GDM1 (cell line): ENCODE measurements around the gene LRFN2.

Source experiments
- DNase-seq: peaks from one replicate; lab custom pipeline; 2025; lab: John Stamatoyannopoulos, UW

LRFN2 gene

GRCh38 chr6:40398810-40399477 is 188.2 kb downstream of the LRFN2 start:
- DNase-seq: no peak

GRCh38 chr6:40398034-40398691 is 189.0 kb downstream of the LRFN2 start:
- DNase-seq: no peak

GRCh38 chr6:40397287-40398033 is 189.7 kb downstream of the LRFN2 start:
- no peak for DNase-seq

DNA sequence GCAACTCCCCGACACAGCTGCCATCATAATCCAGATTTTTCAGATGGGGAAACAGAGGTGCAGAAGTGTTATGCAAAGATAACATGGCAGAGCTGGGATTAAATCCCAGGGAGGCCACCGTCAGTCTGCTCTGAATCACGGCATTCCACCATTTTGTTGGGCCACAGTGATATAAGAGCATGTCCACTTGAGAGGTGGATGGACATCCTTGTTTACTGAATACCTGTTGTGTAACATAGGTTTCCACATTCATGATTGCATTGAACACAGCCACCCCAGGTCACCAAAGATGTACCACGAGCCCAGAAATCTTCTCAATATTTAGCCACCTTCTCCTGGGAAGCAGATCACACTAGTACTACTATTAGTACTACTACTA is 191.5 kb downstream of the LRFN2 start:
- DNase-seq: no peak

GRCh38 chr6:40395066-40395697 is 192.0 kb downstream of the LRFN2 start:
- DNase-seq: no peak

GRCh38 chr6:40394381-40394780 is 192.8 kb downstream of the LRFN2 start:
- no peak for DNase-seq

DNA sequence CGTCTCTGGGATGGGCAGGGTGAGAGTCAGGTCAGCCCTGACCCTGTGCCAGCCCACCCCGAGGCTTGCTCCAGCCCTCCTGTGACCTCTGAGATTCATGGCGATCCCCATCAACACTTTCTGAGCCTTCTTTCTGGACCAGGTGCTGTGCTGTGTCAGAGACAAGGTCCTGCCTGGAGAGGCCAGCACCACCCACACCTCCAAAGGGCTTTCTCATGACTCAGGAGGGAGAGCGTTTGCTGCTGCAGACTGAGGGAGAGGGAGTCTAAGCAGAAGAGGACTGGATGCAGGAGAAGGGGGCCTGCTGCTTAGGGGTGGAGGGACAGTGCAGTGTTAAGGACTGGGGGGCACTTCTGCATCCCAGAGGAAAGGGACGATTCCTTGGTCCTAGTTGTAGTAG is 193.5 kb downstream of the LRFN2 start:
- DNase-seq: no peak

GRCh38 chr6:40392589-40392988 is 194.6 kb downstream of the LRFN2 start:
- DNase-seq: no peak

DNA sequence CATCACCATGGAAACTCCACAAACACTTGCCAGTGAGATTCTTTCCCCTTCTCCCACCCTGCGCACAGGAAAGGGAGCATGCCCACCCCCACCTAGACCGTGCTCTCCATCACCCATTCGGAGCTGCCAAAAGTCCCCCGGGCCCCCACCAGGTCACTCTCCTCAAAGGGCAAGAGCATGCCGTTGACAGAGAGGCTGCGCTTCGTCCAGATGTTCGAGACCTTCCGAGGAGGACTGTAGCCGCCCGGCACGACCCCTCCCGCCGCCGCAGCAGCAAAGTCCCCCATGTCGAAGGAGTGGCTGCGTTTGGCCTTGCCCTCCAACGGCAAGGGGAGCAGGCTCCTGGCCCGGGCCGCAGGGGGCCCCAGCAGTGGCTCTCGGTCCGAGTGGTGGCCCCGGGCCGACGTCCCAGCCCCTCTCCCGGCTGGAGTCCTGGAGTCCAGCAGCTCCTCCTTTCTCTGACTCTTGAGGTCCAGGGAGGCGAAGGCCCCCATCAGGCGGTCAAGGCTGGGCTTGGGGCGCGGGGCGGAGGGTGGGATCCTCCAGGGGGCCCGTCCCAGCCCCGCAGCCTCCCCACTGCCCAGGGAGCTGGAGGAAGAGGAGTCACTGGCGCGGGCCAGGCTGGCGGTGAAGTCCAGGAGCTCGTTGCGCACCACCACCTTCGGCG is 195.2 kb downstream of the LRFN2 start:
- no peak for DNase-seq

- DNase-seq: no peak
Measured at GRCh38 chr6:40391086-40391485, 196.1 kb downstream of the LRFN2 start.

DNA sequence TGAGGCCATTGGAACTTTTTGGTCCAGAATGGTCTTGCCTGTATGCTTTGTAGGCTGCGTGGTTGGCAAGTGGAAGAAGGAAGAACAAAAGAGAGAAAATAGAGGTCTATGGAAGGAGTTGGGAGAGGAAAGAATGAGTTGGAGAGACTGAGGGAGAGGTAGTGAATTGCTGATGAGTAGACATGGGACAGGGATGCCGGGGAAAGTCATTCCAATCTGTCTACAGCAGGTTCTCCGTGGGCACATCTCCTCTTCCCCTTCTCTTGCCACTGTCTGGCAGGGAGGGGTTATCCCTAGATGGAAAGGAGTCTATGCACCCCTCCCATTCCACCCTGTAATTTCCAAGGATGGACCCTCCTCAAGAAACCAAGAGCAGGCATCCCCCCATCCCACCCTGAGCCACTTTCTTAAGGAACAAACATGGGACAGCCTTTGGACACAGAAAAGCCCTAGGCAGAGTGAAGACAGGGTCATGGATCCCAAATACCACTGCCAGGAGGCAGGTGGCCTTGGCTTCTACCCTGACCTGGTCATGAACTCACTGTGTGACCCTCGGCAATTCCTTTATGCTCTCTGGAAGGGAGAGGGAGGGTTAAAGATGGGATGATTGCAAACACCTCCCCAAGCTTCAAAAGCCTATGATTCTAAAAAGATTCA is 196.9 kb downstream of the LRFN2 start:
- no peak for DNase-seq

DNA sequence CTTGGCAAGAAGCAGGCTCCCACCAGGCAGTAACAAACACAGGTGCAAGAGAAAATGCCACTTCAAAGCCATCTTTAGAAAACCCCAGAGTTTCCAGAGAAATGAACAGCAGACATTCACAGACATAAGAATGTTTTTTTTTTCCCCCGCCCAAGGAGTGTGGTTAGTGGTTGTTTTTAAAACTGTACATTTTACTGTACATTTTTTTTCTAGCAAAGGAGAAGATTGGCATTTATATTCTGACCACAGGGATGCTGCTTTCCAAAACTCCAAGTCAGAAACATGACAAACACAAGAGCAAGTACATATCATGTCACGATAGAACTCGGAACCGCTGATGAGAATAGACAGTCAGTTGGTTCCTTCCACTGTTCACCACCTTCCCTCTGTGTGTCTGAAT is 197.9 kb downstream of the LRFN2 start:
- DNase-seq: no peak

- no peak for DNase-seq
Measured at GRCh38 chr6:40387871-40388264, 199.3 kb downstream of the LRFN2 start.

- no peak for DNase-seq
Measured at GRCh38 chr6:40387127-40387870, 199.9 kb downstream of the LRFN2 start.

GRCh38 chr6:40386200-40386599 is 201.0 kb downstream of the LRFN2 start:
- no peak for DNase-seq

- DNase-seq: no peak
Measured at GRCh38 chr6:40383348-40384115, 203.6 kb downstream of the LRFN2 start.

- DNase-seq: no peak
Measured at GRCh38 chr6:40380271-40380670, 206.9 kb downstream of the LRFN2 start.

DNA sequence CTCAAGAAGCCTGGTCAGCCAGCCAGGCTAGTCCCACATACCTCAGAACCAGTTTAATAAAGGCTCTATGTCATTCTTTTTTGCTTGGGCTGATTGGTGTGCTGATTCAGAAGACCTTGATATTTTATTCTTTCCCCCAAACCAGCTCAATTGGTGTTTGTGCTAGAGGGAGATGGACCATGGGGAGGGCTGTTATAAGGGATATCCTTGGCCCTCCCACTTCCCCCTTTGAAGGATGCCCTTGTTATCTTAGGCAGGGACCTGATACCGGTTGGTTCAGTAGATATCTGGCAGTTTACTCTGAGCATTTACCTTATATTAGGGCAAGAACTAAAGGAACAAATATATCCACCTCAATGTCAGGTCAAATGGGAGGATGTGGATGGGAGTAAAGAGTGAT is 207.4 kb downstream of the LRFN2 start:
- no peak for DNase-seq

GRCh38 chr6:40378725-40379074 is 208.5 kb downstream of the LRFN2 start:
- no peak for DNase-seq

DNA sequence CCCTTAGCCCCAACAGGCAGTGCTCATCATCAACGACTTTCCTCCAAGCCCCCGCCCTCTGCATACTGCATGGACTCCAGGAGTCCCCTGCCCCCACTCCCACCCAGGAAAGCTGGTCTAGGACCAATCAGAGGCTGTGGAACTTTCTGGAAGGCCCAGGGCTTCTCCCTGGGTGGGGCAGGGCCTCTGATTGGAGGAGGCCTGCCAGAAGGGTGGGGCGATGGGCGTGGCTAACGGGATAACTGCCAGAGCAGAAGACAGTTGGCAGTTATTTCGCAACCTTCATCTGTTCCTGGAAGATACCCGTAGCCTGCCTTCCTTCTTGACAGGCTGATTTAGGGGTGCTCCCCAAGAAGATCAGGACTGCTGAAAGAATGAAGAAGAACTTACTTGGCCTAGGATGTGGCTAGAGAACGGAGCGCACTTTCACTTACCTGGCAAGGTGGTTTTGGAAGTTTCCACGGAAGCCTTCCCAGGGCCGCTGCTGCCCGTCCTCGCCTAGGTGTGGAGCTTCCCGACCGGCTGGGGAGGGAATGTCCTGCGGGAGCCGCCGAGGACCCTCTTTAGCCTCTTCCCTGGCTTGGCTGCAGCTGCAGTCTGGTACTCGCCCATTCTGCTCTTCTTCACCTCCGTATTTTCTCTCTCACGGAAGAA is 209.0 kb downstream of the LRFN2 start:
- no peak for DNase-seq
